NK-92 treated with Interleukin-12 subunit alpha and Interleukin-12 subunit beta, amount 100 ng/mL, for 24 hours (cell line): ENCODE data around the gene PSEN1.

Source experiments
- DNase-seq: peaks from one replicate; lab custom pipeline; 2025; lab: John Stamatoyannopoulos, UW

PSEN1 gene

DNA sequence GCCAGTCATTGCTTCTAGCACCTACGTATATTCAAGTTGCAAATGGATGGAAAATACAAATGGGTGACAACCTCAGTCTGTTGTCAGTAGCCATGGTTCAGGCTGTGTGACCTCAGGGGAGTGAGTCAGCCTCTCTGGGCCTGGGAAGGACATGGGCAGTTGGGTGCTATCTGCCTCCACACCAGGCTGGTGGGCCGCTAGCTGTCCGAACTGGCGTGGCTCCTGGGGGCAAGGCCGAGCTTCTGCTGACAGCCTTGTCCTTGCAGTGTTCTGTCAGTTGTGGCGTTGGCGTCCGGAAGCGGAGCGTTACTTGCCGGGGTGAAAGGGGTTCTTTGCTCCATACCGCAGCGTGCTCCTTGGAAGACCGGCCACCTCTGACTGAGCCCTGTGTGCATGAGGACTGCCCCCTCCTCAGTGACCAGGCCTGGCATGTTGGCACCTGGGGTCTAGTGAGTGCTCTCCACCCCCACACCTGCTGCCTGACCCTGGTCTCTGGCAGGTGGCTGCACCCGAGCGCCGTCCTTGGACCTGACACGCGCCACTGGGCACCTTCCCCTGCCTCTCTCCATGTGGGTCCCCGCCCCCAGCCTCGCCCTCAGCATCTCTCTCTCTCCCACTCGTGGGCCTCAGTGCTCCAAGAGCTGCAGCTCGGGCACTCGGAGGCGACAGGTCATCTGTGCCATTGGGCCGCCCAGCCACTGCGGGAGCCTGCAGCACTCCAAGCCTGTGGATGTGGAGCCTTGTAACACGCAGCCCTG, 118.1 kb downstream of the PSEN1 start:
- DNase-seq: no peak

DNA sequence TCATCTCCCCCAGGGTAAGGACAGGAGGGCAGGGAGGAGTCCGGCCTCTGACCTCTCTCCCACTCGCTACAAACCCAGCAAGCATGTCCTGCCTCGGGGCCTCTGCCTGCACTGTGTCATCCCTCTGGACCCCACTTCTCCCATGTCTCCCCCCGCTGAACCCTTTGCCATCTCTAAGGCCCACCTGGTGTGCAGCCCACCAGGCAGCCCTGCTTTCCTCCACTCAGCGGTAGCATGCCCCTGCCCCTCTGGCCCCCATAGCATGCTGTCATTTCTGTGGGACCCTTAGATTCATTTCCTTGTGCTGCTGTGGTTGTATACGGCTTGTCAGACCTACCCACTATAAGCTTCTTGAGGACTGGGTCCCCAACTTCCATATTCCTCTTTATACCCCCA, 118.7 kb downstream of the PSEN1 start:
- no peak for DNase-seq

DNA sequence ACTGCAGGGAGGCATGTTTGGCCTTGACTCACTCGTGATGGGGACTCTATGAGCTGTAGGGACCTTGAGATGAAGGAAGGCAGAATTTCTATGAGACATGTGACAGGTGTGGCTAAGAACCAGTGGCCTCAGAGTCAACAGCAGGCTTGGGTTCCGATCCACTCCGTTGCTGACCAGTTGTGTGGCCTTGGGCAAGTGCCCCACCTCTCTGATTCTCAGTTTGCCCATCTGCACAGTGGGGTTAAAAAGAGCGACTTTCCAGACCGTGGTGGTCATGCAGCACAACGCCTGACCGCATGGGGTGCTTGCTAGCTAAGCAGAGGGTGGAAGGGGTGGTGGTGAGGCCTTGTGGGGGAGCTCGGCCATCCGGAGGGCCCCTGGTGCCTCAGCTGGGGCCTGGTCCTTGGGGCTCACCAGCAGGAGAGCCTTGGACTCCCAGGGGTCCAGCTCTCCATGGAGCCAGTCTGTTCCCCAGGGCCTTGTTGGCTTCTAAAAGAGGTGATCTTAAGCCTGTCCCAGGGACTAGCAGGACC, 119.5 kb downstream of the PSEN1 start:
- no peak for DNase-seq

DNA sequence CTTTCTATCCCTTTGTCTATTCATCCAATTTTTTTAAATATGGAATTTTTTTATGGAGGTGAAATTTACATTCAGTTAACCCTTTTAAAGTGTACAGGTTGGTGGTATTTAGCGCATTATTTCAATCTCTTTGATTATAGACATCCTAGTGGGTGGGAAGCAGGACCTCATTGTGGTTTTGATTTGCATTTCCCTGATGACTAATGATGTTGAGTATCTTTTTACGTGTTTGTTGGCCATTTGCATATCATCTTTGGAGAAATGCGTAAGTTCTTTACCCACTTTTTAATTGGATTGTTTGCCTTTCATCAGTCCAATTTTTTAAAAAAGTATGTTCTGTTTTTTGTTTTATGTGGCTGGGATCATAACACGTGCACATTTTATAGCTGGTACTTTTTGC, 121.8 kb downstream of the PSEN1 start:
- DNase-seq: no peak

DNA sequence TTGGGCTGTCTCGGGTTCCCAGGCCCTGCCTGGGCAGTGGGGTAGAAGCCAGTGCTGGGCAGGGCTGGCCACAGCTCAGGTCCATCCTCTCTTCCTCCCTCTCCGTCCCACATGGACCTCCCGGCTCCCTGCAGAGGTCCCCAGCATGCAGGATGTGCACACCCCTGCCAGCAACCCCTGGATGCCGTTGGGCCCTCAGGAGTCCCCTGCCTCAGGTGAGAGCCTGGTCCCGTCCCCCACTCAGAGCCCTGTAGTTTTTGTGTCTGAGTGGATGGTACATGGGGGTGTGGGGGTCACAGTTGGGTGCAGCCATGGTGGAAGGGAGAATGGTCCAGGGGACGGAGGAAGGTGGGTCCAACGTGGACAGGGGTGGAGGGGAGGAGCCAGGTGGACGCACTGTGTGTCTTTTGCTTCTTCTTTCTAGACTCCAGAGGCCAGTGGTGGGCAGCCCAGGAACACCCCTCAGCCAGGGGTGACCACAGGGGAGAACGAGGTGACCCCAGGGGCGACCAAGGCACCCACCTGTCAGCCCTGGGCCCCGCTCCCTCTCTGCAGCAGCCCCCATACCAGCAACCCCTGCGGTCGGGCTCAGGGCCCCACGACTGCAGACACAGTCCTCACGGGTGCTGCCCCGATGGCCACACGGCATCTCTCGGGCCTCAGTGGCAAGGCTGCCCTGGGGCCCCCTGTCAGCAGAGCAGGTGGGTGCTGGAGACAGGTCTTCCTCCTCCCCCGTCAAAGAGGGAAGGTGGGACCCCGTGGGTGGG, 122.7 kb downstream of the PSEN1 start:
- DNase-seq: no peak

DNA sequence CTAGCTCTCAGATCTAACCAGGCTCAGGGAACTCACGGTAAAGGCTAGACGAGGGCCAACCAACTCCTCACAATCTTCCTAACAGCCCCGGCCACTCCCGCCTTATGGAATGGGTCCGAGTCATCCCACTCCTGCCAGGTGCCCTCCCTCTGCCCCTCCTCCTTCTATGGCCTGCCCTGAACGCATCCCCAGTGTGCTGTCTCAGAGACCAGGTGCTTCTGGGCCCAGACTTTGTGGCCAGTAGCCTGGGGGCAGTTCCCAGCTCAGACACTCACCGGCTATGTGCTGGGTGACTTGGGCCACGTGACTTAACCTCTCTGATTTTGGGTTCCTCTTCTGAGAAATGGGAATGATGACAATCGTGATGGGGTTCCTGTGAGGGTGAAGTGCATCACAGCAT, 123.5 kb downstream of the PSEN1 start:
- no peak for DNase-seq

DNA sequence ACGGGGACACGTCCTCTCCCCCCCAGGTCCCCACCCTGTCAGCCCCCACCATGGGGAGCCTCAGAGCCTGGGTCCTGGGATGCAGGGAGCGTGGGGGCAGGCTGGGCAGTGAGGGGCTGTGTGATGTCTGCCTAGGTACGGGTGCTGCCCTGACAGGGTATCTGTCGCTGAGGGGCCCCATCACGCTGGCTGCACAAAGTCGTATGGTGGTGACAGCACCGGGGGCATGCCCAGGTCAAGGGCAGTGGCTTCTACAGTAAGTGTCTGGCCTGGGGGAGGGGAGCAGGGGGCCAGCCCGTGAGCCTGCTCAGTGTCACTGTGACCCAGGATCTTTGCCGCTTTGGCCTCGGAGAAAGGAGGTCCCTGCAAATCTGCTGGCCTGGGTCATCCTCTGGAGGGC, 124.3 kb downstream of the PSEN1 start:
- no peak for DNase-seq

DNA sequence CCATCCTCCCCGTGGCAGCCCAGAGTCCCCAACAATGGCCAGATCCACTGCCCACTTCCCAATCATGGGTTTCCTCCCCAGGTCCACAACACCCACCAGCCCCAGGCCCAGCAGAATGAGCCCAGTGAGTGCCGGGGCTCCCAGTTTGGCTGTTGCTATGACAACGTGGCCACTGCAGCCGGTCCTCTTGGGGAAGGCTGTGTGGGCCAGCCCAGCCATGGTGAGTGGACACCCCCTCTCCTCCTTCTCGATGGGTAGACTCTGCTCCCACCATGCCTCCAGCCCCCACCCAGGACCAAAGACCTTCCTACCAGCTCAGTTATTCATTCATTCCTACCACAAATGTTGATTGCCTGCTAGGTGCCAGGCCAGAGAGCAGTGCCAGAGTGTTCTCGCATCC, 124.8 kb downstream of the PSEN1 start:
- DNase-seq: no peak

DNA sequence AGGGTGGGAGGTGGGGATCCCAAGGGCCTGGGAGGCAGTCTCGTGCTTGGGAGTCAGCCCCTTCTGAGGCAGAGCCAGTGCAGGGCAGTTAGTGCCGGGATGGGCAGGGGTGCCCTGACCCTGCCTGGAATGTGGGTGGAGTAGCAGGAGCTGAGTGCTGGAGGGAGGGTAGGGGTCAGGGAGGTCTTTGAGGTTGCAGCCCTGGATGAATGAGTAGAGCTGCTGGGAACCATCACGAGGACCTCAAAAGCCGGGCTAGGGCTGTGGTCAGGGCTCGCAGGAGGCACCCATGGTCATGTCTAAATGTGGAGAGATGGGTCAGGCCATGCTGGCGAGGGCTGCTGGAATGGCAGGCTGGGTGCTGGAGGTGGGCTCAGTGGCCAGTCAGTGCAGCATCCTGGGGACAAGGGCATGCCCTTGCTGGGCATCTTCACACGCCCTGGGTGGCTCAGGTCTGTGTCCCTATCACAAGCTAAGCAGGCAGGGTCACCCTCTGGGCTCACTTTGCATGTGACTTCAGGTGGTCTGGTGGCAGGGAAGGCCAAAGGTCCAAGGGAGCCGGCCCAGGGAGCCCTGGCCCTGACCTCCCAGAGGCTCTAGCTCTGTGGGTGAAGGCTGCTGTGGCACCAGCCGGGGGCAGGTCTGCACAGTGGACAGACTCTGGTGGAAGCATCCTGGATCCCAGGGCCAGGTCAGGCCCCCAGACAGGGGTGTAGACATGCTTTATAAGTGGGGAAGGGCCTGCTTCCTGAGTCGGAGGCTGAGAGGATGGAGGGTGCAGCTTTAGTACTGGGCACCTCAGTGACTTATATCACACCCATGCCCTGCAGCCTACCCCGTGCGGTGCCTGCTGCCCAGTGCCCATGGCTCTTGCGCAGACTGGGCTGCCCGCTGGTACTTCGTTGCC, 125.5 kb downstream of the PSEN1 start:
- DNase-seq: no peak

DNA sequence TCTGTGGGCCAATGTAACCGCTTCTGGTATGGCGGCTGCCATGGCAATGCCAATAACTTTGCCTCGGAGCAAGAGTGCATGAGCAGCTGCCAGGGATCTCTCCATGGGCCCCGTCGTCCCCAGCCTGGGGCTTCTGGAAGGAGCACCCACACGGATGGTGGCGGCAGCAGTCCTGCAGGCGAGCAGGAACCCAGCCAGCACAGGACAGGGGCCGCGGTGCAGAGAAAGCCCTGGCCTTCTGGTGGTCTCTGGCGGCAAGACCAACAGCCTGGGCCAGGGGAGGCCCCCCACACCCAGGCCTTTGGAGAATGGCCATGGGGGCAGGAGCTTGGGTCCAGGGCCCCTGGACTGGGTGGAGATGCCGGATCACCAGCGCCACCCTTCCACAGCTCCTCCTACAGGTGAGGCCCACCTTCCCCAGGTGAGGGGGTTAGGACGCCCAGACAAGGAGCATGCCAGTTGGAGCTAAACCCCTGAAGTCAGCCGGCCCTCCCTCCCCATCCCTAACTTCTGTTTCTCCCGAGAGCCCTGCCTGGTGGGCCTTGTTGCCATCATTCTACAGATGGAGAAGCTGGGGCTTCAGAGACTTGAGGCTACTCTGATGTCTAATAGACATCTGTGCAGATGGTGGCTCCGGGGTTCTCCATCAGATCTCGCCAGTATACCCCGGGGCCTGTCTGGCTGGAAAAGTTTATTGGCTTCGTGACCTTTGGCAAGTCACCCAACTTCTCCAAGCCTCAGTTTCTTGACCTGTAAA, 126.3 kb downstream of the PSEN1 start:
- DNase-seq: no peak

DNA sequence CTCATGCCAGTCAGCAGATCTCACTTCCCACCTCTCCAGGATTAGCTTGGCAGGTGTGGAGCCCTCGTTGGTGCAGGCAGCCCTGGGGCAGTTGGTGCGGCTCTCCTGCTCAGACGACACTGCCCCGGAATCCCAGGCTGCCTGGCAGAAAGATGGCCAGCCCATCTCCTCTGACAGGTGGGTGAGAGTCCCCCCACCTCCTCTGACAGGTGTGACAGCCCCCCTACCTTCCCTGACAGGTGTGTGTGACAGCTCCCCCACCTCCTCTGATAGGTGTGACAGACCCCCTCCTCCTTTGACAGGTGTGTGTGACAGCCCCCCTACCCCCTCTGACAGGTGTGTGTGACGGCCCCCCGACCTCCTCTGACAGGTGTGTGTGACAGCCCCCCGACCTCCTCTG, 127.3 kb downstream of the PSEN1 start:
- no peak for DNase-seq

DNA sequence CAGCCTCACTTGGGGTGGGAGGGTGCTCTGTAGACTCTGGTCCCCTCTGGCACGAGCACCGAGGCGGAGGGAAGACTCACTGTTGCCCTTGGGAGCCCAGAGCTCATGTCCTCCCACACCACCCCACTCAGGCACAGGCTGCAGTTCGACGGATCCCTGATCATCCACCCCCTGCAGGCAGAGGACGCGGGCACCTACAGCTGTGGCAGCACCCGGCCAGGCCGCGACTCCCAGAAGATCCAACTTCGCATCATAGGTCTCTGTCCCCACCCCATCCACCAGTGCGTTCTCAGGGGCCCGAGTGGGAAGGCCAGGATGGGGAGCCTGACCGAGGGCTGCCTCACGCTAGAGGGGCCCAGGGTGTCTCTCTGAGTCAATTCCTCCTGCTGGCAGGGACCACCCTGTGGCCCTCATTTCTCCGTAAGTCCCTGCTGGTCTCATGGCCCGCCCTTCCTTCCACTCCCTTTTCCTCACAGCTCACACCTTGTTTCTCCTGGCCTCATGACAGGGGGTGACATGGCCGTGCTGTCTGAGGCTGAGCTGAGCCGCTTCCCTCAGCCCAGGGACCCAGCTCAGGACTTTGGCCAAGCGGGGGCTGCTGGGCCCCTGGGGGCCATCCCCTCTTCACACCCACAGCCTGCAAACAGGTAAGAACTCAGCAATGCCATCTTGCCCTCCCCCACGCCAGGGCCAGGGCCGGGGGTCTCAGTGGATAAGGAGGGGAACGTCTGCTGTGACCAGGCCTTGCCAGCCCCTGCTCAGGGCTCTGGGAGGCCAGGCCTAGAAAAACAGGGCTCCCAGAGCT, 128.0 kb downstream of the PSEN1 start:
- no peak for DNase-seq

DNA sequence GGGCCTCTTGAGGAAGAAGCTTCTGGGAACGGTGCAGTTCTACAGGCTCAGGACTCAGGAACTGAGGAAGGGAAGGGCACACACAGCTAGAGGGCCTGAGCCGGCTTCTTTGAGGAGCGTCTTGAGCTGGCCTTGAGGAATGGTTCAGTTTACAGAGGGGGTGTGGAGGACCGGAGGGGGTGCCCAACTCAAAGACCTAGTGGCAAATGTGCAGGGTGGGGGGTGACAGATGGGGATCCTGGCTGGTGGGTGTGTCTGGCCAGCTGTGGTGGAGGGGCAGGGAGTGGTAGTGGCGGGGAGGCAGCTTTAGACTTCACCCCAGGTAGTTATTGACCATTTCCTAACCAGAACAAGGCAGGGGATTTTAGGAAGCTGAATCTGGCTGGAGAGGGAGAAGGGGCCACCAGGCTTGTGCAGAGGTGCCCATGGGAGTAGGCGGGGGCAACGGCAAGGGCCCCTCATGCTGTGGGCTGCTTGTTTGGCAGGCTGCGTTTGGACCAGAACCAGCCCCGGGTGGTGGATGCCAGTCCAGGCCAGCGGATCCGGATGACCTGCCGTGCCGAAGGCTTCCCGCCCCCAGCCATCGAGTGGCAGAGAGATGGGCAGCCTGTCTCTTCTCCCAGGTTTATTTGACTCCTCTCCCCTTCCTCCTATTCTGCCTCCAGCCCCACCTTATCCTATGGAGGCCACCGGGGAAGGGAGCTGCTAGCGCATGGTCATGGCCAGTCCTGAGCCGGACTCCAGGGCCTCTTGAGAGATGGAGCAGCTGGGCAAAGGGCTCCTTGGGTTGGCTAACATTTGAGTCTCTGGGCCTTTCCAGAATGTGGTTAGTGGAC, 128.8 kb downstream of the PSEN1 start:
- DNase-seq: no peak

DNA sequence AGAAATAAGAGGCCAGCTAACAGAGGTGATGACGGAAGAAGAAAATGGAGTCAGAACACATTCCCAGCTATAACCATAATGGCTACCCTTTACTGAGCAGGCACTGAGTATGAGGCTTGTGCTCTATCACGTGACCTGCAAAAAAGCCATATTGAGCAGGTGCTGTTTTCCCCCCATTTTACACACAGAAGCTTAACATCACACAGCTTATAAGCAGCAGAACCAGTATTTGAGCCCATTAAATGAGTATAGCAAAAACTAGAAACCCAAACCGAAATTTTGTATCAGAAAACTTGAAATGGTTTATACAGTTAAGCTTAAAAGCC, 129.4 kb downstream of the PSEN1 start:
- no peak for DNase-seq

DNA sequence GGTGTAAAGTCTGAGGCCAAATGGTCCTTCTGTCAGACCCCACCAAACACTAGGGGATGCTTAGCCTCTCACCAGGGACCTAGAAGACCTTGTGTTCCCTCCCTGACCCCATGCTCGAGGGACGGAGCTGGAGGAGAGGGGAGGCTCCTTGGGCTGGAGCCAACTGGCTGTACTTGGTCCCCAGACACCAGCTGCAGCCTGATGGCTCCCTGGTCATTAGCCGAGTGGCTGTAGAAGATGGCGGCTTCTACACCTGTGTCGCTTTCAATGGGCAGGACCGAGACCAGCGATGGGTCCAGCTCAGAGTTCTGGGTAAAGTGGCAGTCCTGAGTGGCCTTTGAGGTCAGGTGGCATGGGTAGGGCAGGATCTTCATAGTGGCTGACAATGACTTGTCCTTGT, 130.0 kb downstream of the PSEN1 start:
- no peak for DNase-seq

DNA sequence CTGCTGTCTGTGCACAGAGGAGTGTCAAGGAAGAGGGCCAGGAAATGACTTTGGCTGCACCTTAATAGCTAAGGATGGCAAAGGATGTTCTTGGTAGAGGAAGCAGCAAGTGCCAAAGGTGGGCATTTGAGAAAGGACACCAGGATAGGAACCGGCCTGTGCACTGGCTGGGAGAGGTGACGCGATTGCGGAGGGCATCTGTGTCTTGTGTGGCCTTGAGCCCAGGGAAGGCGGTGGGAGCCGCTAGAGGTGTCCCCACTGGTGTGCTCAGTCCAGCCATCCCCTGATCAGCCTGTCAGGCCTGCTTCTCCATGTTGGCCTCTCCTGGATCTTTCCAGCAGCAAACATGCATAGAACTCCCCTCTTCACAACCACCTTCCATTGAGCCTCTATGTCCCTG, 131.2 kb downstream of the PSEN1 start:
- no peak for DNase-seq

DNA sequence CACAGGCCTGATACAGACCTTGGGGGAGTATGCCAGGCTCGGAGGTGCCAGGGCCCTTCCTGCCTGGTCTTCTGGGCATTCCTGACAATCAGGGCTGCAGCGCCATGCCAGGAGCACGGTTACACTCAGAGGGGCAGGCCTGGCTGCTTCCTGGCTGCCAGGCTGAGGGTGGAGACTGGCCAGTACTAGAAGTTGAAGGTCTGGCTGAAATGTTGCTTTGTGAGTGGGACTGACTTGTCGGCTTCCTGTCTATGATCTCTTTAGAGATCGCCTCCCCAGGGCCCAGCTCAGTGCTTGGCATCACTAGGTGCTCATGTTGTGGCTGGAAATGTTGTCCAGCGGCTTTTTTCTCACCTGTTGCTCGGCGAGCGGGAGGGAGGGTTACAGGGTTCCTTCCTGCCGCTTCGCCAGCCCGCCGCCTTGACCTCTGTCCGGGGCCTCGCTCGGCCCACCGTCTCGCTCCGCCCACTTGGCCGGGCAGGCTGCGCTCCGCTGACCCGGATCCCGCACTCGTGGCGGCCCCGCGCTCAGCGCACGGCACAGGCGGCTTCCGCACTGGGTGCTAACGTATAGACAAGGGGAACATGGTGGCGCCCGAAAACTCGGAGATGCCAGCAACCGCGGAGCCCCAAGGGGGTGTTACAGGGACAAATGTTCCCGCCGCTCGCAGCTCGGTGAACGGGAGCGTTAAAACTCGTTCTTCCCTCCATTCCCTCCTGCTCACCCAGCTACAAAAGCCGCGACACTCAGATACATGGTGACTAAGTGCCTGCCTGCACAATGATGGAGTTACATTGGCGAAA, 133.6 kb downstream of the PSEN1 start:
- no peak for DNase-seq

DNA sequence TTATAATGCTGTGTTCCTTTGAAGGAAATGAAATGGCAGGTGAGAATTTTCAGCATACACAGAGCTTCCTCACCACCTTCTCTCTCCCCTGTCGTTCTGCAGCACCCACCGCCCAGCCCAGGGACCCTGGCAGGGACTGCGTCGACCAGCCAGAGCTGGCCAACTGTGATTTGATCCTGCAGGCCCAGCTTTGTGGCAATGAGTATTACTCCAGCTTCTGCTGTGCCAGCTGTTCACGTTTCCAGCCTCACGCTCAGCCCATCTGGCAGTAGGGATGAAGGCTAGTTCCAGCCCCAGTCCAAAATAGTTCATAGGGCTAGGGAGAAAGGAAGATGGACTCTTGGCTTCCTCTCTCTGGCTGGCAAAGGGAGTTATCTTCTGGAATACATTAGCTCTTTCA, 136.1 kb downstream of the PSEN1 start:
- DNase-seq: no peak
